GM10847 (cell line): ENCODE results near the gene SCN7A.

ENCODE experiments used
- POLR2A ChIP-seq: IDR thresholded peaks from 2 replicates; pipeline ENCODE4 v1.6.1; 2011; ENCODE audit not compliant: insufficient read length; ENCODE audit errors: extremely low read depth

The SCN7A gene

GRCh38 chr2:166468124-166469024 is 25.7 kb downstream of the SCN7A start:
- no peak for TF ChIP-seq POLR2A

- TF ChIP-seq POLR2A = no peak
These were observed 29.9 kb downstream of the SCN7A start for GRCh38 chr2:166464187-166464586.

- TF ChIP-seq POLR2A = no peak
These were observed 30.4 kb downstream of the SCN7A start for GRCh38 chr2:166463640-166464039.

- no peak for TF ChIP-seq POLR2A
These were observed 35.4 kb downstream of the SCN7A start for GRCh38 chr2:166458674-166459073.

GRCh38 chr2:166454006-166454595 is 39.9 kb downstream of the SCN7A start:
- TF ChIP-seq POLR2A = no peak

GRCh38 chr2:166451468-166451867 is 42.6 kb downstream of the SCN7A start:
- no peak for TF ChIP-seq POLR2A

- TF ChIP-seq POLR2A = no peak
These were observed 44.6 kb downstream of the SCN7A start for GRCh38 chr2:166449439-166449838.

GRCh38 chr2:166448106-166448505 is 45.9 kb downstream of the SCN7A start:
- no peak for TF ChIP-seq POLR2A

- no peak for TF ChIP-seq POLR2A
These were observed 49.7 kb downstream of the SCN7A start for GRCh38 chr2:166444306-166444705.

- TF ChIP-seq POLR2A = no peak
These were observed 53.7 kb downstream of the SCN7A start for GRCh38 chr2:166440313-166440712.

GRCh38 chr2:166439078-166439477 is 55.0 kb downstream of the SCN7A start:
- no peak for TF ChIP-seq POLR2A

GRCh38 chr2:166436976-166437375 is 57.1 kb downstream of the SCN7A start:
- no peak for TF ChIP-seq POLR2A

GRCh38 chr2:166436189-166436588 is 57.9 kb downstream of the SCN7A start:
- no peak for TF ChIP-seq POLR2A

GRCh38 chr2:166434491-166434890 is 59.6 kb downstream of the SCN7A start:
- no peak for TF ChIP-seq POLR2A

- no peak for TF ChIP-seq POLR2A
These were observed 60.6 kb downstream of the SCN7A start for GRCh38 chr2:166433457-166433856.

- no peak for TF ChIP-seq POLR2A
These were observed 61.7 kb downstream of the SCN7A start for GRCh38 chr2:166432331-166432730.
